GM21423 (cell line): ENCODE data around the gene PRLH.
"Not testable (repeated sequence)": the region's sequence is repeated elsewhere in the genome, so short reads cannot be mapped to it uniquely, and the experiment has no call there.

Source experiments
- ATAC-seq: cut with Tn5 transposase; IDR thresholded peaks from one replicate; pipeline ENCODE4 v1.9.1; 2021; ENCODE audit warnings: mild to moderate bottlenecking, moderate library complexity; ENCODE audit not compliant: unreplicated experiment

Gene PRLH

GRCh38 chr2:237599465-237600110 is 33.2 kb downstream of the PRLH start:
- no peak for ATAC-seq

- ATAC-seq, result no peak
Measured at GRCh38 chr2:237600205-237600846, 34.0 kb downstream of the PRLH start.

- no peak for ATAC-seq
Measured at GRCh38 chr2:237601453-237602116, 35.2 kb downstream of the PRLH start.

- no peak for ATAC-seq
Measured at GRCh38 chr2:237602409-237602808, 36.0 kb downstream of the PRLH start.

GRCh38 chr2:237603049-237603717 is 36.8 kb downstream of the PRLH start:
- ATAC-seq, result no peak

GRCh38 chr2:237603718-237604362 is 37.5 kb downstream of the PRLH start:
- no peak for ATAC-seq

GRCh38 chr2:237604391-237604790 is 38.0 kb downstream of the PRLH start:
- no peak for ATAC-seq

- ATAC-seq, result no peak
Measured at GRCh38 chr2:237604960-237605359, 38.6 kb downstream of the PRLH start.

- ATAC-seq, result not testable (repeated sequence)
Measured at GRCh38 chr2:237606522-237606921, 40.1 kb downstream of the PRLH start.

- no peak for ATAC-seq
Measured at GRCh38 chr2:237612527-237613357, 46.4 kb downstream of the PRLH start.

- ATAC-seq, result no peak
Measured at GRCh38 chr2:237613679-237614078, 47.3 kb downstream of the PRLH start.

GRCh38 chr2:237614151-237614720 is 47.9 kb downstream of the PRLH start:
- no peak for ATAC-seq

GRCh38 chr2:237615631-237616249 is 49.4 kb downstream of the PRLH start:
- no peak for ATAC-seq

- no peak for ATAC-seq
Measured at GRCh38 chr2:237616373-237616733, 50.0 kb downstream of the PRLH start.
